GM10266 (cell line): ENCODE results near the gene LBX2.
"Not testable (repeated sequence)": the region's sequence is repeated elsewhere in the genome, so short reads cannot be mapped to it uniquely, and the experiment has no call there.

Experiments
- DNase-seq: peaks from one replicate; pipeline ENCODE4 v3.0.0; 2012; ENCODE audit errors: extremely low spot score
- TF ChIP-seq, protein P1 (sequence below): IDR thresholded peaks from 2 replicates; pipeline ENCODE4 v1.5.1; 2012; ENCODE audit warnings: mild to moderate bottlenecking, low read depth; ENCODE audit not compliant: control insufficient read depth, insufficient read depth; ENCODE audit errors: missing control alignments

LBX2 gene

DNA sequence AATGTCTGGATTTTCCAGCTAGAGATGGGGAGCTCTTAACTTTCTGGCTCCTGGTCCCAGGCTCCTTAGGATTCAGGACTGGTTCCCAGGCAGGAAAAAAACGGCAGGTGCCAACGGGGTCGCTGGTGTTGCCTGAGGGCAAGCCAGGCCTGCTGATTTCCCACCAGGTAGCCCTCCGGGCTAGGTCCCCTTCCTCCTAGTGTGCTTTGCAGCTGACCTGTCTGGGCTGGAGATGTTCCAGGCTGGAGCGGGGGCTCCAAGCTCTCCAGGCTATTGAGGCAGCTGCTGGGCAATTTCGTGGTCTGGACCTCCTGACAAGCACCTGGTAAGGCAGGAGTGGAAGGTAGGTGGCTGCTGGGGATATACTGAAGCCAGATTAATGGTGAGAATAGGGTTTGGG, 24.9 kb downstream of the LBX2 start:
- no peak for DNase-seq
- TF ChIP-seq, protein P1, sequence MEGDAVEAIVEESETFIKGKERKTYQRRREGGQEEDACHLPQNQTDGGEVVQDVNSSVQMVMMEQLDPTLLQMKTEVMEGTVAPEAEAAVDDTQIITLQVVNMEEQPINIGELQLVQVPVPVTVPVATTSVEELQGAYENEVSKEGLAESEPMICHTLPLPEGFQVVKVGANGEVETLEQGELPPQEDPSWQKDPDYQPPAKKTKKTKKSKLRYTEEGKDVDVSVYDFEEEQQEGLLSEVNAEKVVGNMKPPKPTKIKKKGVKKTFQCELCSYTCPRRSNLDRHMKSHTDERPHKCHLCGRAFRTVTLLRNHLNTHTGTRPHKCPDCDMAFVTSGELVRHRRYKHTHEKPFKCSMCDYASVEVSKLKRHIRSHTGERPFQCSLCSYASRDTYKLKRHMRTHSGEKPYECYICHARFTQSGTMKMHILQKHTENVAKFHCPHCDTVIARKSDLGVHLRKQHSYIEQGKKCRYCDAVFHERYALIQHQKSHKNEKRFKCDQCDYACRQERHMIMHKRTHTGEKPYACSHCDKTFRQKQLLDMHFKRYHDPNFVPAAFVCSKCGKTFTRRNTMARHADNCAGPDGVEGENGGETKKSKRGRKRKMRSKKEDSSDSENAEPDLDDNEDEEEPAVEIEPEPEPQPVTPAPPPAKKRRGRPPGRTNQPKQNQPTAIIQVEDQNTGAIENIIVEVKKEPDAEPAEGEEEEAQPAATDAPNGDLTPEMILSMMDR: no peak

GRCh38 chr2:74472945-74473258, 26.5 kb downstream of the LBX2 start:
- no peak for DNase-seq
- TF ChIP-seq, protein P1: no peak

DNA sequence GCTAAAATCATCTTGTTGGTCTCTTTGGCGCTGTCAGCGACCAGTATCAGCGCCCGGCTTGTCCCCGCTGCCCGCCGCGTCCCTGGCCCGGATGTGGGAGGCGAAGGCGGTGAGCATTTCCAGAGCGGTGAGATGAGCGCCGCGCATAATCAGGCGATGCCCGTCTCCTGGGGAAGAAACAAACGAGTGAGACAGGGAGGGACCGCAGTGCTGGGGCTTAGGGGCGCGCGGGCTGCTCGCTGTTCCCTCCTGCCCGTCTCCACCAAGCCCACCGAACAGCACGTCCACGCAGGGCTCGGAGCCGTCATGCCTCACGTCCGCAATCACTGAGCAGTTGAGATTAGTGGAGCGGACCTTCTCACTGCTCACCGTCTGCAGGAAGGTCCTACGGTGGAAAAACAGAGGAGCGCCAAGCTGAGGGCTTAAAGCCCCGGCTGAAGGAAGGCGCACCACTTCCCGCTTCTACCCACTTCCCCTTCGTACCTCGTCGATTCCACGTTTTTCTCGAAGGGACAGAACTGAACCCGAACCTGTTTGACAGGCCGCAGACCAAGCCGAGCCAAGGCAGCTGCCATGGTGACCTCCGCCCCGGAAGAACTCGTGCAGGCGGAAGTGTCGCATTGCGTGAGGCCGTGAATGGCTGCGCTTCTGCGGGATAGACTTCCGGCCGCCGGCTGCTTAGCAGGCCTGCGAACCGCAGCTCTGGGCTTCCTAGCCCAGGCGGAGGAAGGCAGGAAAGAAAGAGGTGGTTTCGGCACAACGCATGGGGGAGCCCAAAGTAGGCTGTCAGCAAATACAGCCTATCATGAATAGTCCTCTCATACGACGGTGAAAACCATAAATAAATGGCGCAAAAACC, 27.1 kb downstream of the LBX2 start, which contains the start of gene MRPL53:
Gene MRPL53 (minus strand): TSS at position 595 of the 859 bp plus-strand sequence. CDS start 20 bp downstream, at position 575.
- peak; percentile 83 for DNase-seq
- TF ChIP-seq, protein P1: no peak

- DNase-seq: no peak
- TF ChIP-seq, protein P1: no peak
These were observed 27.9 kb downstream of the LBX2 start for GRCh38 chr2:74471332-74472065.

DNA sequence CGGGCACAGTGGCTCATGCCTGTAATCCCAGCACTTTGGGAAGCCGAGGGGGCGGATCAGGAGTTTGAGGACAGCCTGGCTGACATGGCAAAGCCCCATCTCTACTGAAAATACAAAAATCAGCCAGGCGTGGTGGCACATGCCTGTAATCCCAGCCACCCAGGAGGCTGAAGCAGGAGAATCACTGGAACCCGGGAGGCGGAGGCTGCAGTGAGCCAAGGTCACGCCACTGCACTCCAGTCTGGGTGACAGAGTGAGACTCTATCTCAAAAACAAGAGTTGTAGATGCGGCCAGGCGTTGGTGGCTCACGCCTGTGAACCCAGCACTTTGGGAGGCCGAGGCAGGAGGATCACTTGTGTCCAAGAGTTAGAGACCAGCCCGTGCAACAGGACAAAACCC, 28.7 kb downstream of the LBX2 start:
- not testable (repeated sequence) for DNase-seq

DNA sequence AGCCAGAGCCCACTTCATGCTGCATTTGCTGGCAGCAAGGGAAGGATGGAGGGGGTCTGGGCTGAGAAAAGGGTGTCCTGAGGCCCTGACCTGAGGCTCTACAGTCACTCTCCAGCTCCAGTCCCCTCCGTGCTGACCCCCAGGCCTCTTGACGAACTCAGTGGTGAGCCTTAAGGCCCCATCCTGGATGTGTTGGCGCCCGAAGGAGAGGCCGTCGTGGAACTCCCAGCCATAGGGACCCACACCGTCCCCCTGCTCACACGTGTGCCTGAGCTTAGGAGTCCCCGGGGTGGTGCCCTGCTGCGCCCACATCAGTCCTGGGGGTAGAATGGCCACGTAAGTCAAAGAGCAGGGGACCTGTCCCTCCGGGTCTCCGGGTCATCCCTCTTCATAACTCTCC, 35.0 kb downstream of the LBX2 start:
- DNase-seq: no peak
- TF ChIP-seq, protein P1: no peak

DNA sequence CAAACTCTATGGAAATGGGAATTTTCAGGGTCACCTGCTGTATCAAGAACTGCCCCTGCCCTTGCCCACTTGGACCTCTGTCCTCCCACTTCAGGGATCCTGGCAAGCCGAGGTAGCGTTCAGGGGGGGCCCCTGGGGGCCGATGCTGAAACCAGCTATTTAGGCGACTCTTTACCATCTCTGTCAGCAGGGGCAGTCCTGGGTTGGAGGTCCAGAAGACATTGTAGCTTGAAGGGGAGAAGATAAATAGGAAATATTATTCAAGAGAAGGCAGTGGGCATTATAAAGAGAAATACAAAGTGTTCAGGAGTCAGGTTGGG, 36.7 kb downstream of the LBX2 start:
- TF ChIP-seq, protein P1: no peak
- no peak for DNase-seq
